Panc1 (cell line): ENCODE data around the gene ATP6V0A4. TPM values are rescaled to one million over a fixed set of nuclear protein-coding genes. Genes with fewer than 3 reads are reported as not detected.

Source experiments
- ATAC-seq: fragments of 200-7000 bp; cut with Tn5 transposase; 2 replicates; pipeline ENCODE4 v1.9.1; 2020; ENCODE audit warnings: mild to moderate bottlenecking, moderate library complexity
- BruUV-seq: library from RNA; stranded (reverse); fragments of 400-500 nt; replicated peaks from 2 replicates; lab custom pipeline; 2021; lab: Mats Ljungman, UMichigan
- CTCF ChIA-PET: fragments of 300-600 bp; sonication (Branson Sonifier 250); formaldehyde crosslinking; loops from one replicate; lab custom pipeline; 2022; ENCODE audit warnings: antibody characterized with exemption; lab: Charles Lee
- POLR2A ChIA-PET: fragments of 300-600 bp; sonication (Branson Sonifier 250); formaldehyde crosslinking; loops from one replicate; lab custom pipeline; 2022; ENCODE audit warnings: antibody characterized with exemption; lab: Charles Lee
- DNase-seq: peaks from one replicate; pipeline ENCODE4 v3.0.0-alpha.2; 2010; ENCODE audit warnings: low read depth, low spot score
- H3K27ac ChIP-seq: 2 replicates; pipeline ENCODE4 v1.5.1; 2011; ENCODE audit warnings: mild to moderate bottlenecking, low read length, inconsistent platforms
- H3K27me3 ChIP-seq: fragments of 200-500 bp; sonication (Bioruptor generic); 2 replicates; pipeline ENCODE4 v1.6.0; 2014; ENCODE audit warnings: low read length, inconsistent platforms; ENCODE audit not compliant: control insufficient read depth, insufficient read depth
- H3K36me3 ChIP-seq: fragments of 200-500 bp; sonication (Bioruptor generic); 2 replicates; pipeline ENCODE4 v1.5.1; 2014; ENCODE audit warnings: inconsistent platforms, mild to moderate bottlenecking, low read length, moderate library complexity; ENCODE audit not compliant: control insufficient read depth, insufficient read depth
- H3K4me1 ChIP-seq: 2 replicates; pipeline ENCODE4 v1.5.1; 2011; ENCODE audit warnings: inconsistent platforms, mild to moderate bottlenecking, low read length, moderate library complexity; ENCODE audit not compliant: control insufficient read depth, insufficient read depth
- H3K4me3 ChIP-seq, 2 experiments: 2 replicates each; pipeline ENCODE4 v1.5.1; 2011 to 2012; ENCODE audit warnings: low read depth in 2 of 2, low read length in 2 of 2, mild to moderate bottlenecking in 2 of 2, inconsistent platforms in 1 of 2, moderate library complexity in 1 of 2
- H3K9me3 ChIP-seq: fragments of 200-500 bp; sonication (Bioruptor generic); 2 replicates; pipeline ENCODE4 v1.5.1; 2014; ENCODE audit warnings: low read depth, mild to moderate bottlenecking, inconsistent platforms, low read length, moderate library complexity; ENCODE audit not compliant: control insufficient read depth, insufficient read depth
- CTCF ChIP-seq: fragments of 450-650 bp; IDR thresholded peaks from 2 replicates; pipeline ENCODE4 v1.5.1; 2017; ENCODE audit warnings: mild to moderate bottlenecking
- POLR2AphosphoS5 ChIP-seq: IDR thresholded peaks from 2 replicates; pipeline ENCODE4 v1.6.1; 2012; ENCODE audit warnings: mild to moderate bottlenecking, low read depth, low read length, moderate library complexity
- SIN3A ChIP-seq: IDR thresholded peaks from 2 replicates; pipeline ENCODE4 v1.6.1; 2012; ENCODE audit warnings: low read depth, mild to moderate bottlenecking, low read length, moderate library complexity, borderline replicate concordance; ENCODE audit not compliant: insufficient read depth
- TCF7L2 ChIP-seq: IDR thresholded peaks from 2 replicates; pipeline ENCODE4 v1.6.1; 2011; ENCODE audit warnings: mild to moderate bottlenecking, low read depth, low read length, inconsistent platforms
- in situ Hi-C: cut with HindIII; loops from 2 replicates; pipeline ENCODE4 v1.10.0; 2016; ENCODE audit warnings: low sequenced_read_pairs, low pct_unique_long_range_greater_than_20kb
- intact Hi-C: fragments of 100-400 bp; cut with micrococcal nuclease; formaldehyde crosslinking; loops from one replicate; pipeline ENCODE4 v1.10.0; 2022; ENCODE audit not compliant: unreplicated experiment
- total RNA-seq: library from RNA; stranded (reverse); gene quantifications from one replicate; pipeline ENCODE4 v1.2.1, GENCODE V29; 2021; ENCODE audit not compliant: unreplicated experiment
- TF ChIP-seq, protein P1 (sequence below), 2 experiments: IDR thresholded peaks; 2 replicates each; pipeline ENCODE4 v1.6.1; 2011 to 2012; ENCODE audit warnings: low read depth in 2 of 2, control low read depth in 1 of 2, low read length in 1 of 2, mild to moderate bottlenecking in 1 of 2, moderate library complexity in 1 of 2; ENCODE audit not compliant: insufficient read depth in 1 of 2

ATP6V0A4 gene
- total RNA-seq, 1 experiment from 2014 or later = 0.15 TPM

GRCh38 chr7:138713191-138713590 is 84.8 kb downstream of the ATP6V0A4 start:
- CTCF ChIA-PET = interaction anchor here (0.7 kb wide), 1 partner anchor 695 kb away, joined by 3 read pairs; no protein-coding TSS in a partner anchor
- Histone ChIP-seq H3K27ac (no peak overlapping the region), H3K4me1 (no peaks in the 10 kb centered on the region), H3K27me3 (no peaks in the 10 kb centered on the region), H3K36me3 (no peaks in the 10 kb centered on the region), H3K9me3 (no peaks in the 10 kb centered on the region), H3K4me3 (no peak overlapping the region)
- no peak for DNase-seq
- POLR2A ChIA-PET = interaction anchor here (0.8 kb wide), 1 partner anchor 172 kb away, joined by 6 read pairs; no protein-coding TSS in a partner anchor
- in situ Hi-C loops (no loop called here), intact Hi-C loops (no loop called here)
- TF ChIP-seq POLR2AphosphoS5 (no peak), SIN3A (no peak), TCF7L2 (no peak), CTCF (no peak)
- TF ChIP-seq, protein P1, sequence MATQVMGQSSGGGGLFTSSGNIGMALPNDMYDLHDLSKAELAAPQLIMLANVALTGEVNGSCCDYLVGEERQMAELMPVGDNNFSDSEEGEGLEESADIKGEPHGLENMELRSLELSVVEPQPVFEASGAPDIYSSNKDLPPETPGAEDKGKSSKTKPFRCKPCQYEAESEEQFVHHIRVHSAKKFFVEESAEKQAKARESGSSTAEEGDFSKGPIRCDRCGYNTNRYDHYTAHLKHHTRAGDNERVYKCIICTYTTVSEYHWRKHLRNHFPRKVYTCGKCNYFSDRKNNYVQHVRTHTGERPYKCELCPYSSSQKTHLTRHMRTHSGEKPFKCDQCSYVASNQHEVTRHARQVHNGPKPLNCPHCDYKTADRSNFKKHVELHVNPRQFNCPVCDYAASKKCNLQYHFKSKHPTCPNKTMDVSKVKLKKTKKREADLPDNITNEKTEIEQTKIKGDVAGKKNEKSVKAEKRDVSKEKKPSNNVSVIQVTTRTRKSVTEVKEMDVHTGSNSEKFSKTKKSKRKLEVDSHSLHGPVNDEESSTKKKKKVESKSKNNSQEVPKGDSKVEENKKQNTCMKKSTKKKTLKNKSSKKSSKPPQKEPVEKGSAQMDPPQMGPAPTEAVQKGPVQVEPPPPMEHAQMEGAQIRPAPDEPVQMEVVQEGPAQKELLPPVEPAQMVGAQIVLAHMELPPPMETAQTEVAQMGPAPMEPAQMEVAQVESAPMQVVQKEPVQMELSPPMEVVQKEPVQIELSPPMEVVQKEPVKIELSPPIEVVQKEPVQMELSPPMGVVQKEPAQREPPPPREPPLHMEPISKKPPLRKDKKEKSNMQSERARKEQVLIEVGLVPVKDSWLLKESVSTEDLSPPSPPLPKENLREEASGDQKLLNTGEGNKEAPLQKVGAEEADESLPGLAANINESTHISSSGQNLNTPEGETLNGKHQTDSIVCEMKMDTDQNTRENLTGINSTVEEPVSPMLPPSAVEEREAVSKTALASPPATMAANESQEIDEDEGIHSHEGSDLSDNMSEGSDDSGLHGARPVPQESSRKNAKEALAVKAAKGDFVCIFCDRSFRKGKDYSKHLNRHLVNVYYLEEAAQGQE (IDR thresholded peaks at IDR 0.05; ENCODE audit: insufficient read depth in 1 of 2, low read depth in 2 of 2, low read length in 1 of 2) = no peak
- BruUV-seq = no TSS peak
- ATAC-seq = no peak

- Histone ChIP-seq H3K27me3 (no peaks in the 10 kb centered on the region), H3K9me3 (no peaks in the 10 kb centered on the region), H3K27ac (no peak overlapping the region), H3K4me3 (no peak overlapping the region), H3K36me3 (no peaks in the 10 kb centered on the region), H3K4me1 (no peaks in the 10 kb centered on the region)
- ChIA-PET CTCF (no interaction called here), POLR2A (no interaction called here)
- intact Hi-C loops = no loop called here
- TF ChIP-seq SIN3A (no peak), POLR2AphosphoS5 (no peak), TCF7L2 (no peak), CTCF (no peak)
- TF ChIP-seq, protein P1 (IDR thresholded peaks at IDR 0.05; ENCODE audit: insufficient read depth in 1 of 2, low read depth in 2 of 2, low read length in 1 of 2) = no peak
- BruUV-seq = no TSS peak
- DNase-seq (no peak), ATAC-seq (no peak)
- in situ Hi-C loops = no loop called here
These were observed 85.3 kb downstream of the ATP6V0A4 start for GRCh38 chr7:138712652-138713051.
